Measurements from ENCODE around the gene RPGR.

RPGR gene

DNA sequence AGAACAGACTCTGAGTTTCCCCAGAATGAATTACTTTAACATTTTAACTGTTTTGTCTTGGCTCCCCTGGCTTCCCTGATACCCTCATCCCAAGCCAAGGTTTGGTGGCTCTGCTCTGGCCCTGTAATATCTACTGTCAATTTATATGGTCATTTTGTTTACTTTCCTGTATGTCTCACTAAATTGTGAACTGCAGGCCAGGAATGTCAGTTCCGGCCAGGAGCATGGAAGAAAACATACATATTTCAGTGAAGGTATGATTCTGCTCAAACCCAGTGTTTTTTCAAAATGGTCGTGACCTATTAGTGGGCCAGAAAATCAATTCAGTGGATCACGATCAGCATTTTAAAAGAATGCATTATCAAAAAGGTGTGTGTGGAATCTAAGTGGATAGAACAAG, 1.2 kb downstream of the RPGR start:
- DNase-seq = no peak

DNA sequence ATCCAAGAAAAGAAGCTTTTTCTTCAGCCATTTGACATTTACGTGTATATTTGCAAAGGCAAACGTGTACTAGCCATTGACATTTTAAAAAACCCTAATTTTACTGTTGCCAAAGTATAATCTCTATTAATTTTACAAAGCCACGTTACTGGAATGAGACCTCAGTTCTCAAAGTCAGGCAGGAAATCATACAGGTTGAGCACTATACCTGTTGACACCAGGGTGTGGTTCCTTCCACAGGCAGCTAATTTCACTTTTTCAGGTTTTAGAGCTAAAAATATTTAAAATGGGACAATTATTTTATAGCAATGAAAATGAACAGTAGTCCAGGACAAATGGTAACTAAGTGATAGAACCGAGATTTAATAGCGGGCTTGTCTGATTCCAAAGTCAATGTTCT, 6.5 kb downstream of the RPGR start:
- no peak for DNase-seq

DNA sequence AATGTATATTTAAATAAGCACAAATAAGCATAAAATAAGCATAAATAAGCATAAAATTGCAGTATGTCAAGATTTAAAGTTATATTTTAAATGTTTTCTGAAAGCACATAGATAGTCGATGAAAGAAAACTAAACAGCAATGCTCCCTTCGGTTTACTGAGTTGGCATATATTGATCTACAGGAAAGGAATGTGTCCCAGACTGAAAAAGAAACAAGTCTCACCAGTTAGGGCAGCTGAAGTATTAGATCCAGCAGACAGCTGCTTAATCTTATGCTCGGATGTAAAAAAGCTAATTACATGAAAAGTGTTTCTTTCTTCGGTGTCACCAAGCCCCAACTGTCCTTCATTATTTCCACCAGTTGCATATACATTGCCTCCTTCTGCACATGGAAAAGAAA, 8.7 kb downstream of the RPGR start:
- no peak for DNase-seq

DNA sequence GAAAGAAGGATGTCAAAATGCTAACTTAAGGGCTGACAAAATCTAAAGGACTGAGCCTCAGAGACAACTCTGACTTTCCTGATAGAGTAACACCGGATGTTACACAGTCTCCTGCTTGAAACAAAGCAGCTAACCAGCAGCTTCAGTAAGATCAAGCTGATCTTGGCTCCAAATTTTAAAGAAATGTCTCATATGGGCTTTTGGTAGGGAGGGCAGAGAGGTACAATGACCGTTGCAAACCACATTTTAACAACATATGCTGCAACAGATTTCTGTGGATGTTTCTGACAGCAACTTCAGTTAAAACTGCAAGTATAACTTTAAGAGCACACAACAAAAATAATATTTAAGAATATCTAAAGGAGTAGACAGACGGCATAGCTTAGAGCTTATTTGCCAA, 9.1 kb downstream of the RPGR start:
- DNase-seq = no peak

DNA sequence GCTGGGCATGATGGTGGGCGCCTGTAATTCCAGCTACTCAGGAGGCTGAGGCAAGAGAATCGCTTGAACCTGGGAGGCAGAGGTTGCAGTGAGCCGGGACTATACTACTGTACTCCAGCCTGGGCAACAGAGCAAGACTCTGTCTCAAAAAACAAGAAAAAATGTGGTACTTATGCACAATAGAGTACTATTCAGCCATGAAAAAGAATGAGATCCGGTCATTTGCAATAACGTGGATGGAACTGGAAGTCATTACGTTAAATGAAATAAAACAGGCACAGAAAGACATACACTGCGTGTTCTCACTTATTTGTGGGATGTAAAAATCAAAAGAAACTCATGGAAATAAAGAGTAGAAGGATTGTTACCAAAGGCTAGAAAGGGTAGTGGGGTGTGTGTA, 12.1 kb downstream of the RPGR start:
- DNase-seq = no peak

DNA sequence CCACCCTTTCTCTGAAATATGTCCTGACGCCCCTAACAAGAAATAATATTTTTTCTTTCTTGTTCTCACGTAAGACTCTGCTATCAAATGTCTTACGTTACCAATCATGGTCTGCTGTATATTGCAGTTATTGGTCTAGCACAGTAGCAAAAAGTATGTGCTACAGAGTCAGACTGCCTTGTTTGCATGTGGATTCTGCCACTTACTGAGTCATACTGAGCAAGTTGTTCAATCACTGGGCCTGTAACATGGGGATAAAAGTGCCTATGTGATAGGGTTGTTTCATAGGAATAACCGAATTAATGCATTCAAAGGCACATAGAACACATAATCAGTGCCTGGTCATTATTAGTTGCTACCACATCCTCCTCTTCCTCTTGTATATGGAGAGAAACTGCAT, 14.1 kb downstream of the RPGR start:
- no peak for DNase-seq

DNA sequence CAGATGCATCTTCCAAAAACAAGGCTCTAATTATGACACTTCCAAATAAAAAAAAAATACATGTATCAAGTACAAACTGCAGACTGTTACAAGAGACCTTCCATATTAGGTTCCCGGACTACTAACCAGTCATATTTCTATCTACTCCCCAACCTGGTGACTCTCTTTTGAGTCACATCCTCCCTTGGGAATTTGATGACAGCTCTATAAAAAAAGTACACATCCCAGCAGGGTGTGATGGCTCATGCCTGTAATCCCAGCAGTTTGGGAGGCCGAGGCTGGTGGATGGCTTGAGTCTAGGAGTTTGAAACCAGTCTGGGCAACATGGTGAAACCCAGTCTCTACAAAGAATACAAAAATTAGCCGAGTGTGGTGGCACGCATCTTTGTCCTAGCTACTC, 14.9 kb downstream of the RPGR start:
- no peak for DNase-seq

DNA sequence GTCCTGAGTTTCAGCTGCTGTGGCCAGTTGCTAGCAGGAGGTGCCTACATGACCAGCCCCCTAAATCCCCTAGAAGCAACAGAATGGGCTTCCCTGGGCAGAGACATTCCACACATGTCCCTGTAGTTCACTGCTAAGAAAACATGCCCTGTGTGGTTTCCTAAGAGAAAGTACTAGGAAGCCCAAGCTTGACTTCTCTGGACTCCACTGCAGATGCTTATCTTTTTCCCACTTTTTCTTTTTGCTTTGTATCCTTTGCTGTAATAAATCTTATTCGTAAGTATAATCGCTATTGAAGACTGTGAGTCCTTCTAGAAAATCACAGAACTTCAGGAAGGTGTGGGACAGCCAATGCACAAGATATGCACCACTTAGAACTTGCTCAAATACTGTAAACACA, 15.6 kb downstream of the RPGR start:
- DNase-seq = no peak

DNA sequence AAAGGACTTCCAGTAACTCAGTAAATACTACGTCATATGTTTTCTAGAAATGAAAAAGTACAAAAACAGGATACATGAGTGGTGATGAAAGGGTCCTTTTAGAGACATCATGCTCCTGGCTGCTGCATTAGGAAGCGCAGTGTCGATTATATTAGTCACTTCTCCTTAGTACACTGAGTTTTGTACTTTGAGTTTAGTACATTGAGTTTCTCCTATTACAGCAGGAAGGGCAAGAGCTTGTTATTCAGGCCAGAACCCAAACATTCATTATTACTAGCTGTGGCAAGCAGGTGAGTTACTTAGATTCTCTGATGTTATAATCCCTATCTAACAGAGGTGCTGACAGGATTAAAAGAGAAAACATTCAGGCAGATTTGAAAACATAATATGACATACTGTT, 21.3 kb downstream of the RPGR start:
- DNase-seq = no peak

DNA sequence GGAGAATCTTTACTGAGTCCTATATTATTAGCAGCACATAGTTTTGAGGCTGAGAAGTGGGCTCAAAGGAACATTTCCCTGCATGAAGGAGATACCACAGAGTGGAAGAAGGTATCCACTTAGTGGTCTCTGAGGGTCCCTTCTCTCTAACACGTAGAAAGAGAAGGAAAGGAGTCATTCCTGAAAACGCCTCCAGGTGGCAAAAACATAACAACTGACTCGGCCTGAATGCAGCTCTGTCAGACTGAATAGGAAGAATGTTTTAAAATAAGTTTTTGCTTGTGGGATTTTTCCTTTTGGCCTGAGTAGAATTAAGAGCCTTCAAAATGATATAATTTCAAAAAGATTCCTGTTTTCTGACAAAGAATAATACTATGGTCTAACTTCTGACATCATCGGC, 23.3 kb downstream of the RPGR start:
- no peak for DNase-seq

DNA sequence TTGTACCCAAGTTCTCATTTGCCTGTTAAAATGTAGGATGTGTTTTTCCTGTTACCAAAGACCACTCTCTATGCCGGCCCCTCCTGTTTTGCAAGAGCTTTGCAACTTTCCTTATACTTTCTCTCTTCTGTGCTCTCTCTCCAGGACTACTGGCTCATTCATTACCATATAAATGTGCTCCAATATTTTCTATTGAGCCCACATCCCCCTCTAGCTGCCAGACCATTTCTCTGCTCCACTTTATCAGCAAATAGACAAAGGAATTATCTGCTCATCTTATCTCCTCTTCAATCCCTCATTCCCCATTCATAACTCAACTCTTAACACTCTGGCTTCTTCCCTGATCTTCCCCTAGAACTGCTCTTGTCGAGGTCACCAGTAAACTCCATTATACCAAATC, 33.6 kb downstream of the RPGR start:
- no peak for DNase-seq

DNA sequence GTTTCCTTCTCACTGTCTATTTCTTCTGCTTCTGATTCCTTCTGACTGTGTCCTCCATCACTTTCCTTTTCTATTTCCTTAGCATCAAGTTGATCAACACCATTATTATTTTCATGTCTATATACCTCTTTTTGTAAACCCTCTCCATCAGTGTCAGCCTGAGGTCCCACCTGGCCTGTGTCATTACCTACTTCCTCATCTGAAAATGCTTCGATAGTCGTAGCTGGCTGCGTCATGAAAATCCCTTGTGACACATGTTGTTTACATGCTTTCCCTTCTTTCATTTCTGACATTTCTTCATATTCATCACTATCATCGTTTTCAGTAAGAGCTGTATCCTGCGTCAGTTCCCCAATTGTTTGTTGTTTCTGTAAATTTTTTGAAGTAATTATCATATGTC, 39.6 kb downstream of the RPGR start:
- no peak for DNase-seq

DNA sequence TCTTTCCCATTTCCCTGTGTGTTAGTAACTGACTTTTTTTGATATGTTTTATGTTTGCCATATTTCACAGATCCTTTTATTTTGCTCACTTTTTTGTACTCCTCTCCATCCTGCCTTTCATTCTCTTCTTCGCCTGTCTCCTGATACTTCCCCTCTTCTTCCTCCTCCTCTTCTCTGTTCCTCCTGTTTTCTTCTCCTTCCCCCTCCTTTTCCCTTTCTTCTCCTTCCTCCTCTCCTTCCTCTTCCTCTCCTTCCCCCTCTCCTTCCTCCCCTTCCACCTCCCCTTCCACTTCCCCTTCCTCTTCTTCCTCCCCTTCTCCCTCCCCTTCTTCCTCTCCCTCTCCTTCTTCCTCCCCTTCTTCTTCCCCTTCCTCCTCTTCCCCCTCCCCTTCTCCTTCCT, 41.7 kb downstream of the RPGR start:
- DNase-seq = no peak

DNA sequence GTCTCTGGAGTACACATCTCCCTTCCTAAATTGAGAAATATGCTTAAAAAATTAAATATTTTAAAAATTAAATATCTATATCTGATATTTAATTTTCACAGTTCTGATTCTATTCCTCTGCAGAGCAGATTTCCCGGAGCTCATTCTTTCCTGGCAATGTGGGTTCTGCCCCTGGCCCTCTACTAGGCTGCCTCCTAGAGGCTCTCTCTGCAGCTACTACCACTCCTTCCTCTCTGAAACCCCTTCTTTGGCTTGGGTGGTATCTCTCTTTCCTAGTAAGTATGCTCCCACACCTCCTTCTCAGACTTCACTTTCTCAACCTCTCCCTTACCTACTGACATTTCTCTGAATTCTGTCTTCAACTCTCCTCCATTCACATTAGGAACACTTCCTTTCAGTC, 45.3 kb downstream of the RPGR start:
- no peak for DNase-seq

DNA sequence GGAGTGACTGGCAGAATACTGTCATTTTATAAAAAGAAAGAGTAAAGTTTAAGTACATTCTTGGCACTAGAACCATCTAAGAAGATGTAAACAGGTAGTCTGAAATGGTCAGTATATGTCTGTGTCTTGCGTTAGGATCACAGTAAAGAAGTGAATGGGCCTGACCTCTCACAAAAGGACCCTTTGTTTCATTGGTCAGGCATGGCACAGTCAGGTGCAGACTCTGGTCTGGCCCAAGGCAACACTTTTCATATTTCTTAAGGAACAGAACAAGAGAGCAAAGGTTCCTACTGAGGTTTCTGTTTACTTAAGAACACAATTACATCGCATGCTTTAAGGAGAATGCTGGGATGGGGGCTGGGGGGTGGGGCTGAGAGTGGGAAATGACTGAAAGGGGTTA, 48.1 kb downstream of the RPGR start:
- DNase-seq = no peak

DNA sequence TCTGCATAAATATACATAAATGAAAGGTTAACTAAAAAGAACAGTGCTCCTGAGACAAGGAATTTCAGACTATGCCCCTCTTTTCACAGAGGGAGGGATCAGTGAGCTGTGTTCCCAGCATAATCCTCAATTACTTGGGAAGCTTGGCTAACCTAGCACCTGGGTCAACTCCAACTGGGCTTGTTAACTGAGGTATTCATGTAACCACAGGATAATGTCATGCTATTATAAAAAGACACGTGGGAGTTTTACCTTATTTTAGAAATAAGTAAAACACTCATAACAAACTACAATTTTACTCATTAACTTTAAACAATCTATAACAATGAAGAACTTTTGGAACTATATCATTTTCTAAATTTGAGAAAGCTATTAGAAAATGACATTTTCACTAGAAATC, 48.6 kb downstream of the RPGR start:
- no peak for DNase-seq

DNA sequence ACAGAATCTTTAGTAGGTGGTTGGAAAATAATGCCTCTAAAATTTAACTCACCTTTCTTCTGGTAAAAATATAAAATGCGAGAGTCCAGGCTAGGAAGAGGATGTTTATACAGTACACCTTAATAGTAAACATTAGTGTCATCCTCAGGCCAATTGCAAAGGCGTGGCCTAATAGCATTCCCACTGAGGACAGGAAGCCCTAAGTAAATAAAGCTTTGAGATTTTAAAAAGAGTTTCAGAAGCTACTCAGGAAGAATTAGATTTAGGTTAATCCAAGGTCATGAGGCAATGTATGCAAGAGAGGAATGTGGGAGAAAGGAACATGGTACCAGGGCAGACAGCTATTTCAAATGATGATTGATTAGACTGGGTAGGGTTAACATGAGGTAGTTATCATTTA, 49.5 kb downstream of the RPGR start:
- no peak for DNase-seq

DNA sequence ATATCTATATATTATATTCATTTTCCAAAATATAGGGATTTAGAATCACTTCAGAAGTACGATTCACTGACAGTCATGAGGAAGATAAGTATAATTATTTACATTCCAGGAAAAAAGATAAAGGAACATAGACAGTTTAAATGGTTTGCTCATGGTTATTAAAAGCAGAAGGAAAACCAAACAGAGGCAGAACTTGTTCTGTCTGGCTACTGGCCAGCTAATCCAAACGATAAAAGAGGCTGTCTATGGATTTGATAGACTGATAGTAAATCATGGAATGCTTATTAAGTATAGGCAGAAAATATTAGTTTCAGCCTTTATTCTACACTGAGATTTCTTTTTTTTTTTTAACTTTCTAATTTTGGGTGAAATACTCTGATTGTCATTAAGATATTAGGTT, 50.2 kb downstream of the RPGR start:
- DNase-seq = no peak

DNA sequence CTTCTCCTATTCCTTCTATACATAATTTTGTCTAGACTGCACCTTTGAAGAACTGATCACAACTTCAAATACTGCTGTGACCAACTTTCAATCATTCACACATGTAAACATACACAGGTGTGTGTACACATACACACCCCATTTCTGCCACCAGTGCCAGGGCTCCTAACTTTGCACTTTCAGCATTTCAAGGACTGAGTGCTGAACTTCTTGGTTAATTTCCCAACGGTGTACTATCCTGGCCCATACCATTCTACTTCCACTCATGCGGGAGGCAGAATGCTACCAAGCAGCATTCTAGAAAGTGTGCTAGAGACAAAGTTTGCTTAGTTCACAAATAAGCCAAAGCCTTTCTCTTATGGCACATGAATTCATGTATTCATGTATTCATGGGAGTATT, 51.2 kb downstream of the RPGR start:
- no peak for DNase-seq

DNA sequence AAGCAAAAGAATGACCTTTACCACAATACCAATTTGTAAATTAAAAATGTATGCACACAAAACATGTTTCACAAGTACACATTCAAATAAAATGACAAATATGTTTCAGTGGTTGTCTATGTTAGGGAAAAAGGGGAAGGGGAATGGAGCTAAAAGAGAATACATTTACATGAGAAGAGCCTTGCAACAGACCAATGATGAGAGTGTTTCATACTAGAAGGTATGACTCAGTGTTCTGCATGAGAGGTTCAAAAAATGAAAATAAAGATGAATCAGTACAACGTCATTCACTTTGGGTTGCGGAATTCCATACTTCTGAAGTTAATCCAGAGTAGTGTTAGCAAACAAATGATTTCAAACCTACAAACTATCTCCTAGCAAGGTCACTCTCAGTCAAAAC, 51.7 kb downstream of the RPGR start:
- no peak for DNase-seq

DNA sequence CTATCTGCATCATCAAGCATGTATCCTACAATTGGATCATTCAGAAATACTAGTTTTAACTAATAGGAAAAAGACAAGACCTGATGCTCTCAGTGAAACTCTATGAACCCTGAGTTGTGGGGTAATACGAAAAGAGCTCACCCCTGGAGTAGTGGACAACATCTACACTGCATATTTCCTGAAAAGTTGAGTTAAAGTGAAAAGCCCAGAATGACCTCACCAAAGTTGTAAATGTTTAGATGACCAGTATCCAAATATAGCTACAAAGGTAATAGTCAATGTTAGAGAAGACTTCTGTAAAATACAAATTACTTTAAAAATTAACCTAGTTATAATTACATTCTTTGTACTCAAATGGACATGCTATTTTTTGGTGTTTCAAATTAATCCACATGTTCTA, 53.9 kb downstream of the RPGR start:
- no peak for DNase-seq

DNA sequence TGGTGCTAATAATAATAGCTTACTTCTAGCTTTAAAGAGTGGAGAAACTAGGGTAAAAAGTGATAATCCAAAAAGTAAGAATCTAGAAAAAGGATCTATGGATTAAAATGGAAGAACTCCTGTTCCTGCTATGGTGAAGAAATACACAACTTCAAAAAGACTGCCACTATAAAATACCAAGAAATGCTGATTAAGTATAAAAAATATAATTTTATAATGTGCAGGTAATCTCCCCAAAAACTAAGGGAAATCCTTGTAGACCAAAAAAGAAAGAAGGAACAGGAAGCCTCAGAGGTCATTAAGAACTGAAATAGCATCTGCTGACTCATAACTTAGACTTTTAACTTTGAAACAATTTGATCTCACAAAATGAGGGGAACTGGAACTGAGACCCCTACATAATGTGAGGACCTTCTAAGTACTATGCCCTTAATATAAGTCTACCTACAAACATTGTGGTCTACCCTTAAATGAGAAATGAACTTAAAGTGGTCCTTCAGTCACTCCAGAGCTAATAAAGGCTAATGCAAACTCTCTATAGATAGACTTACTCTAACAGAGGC, 56.1 kb downstream of the RPGR start:
- DNase-seq = no peak

DNA sequence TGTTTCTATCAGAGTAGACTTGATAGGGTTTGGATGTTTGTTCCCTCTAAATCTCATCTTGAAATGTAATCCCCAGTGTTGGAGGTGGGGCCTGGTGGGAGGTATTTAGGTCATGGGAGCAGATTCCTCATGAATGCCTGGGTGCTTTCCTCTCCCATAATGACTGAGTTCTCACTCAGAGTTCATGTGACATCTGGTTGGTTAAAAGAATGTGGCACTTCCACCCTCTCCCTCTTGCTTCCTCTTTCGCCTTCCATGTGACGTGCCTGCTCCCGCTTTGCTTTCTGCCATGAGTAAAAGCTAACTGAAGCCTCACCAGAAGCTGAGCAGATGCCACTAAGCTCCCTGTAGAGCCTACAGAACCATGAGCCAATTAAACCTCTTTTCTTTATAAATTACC, 59.3 kb downstream of the RPGR start:
- no peak for DNase-seq

DNA sequence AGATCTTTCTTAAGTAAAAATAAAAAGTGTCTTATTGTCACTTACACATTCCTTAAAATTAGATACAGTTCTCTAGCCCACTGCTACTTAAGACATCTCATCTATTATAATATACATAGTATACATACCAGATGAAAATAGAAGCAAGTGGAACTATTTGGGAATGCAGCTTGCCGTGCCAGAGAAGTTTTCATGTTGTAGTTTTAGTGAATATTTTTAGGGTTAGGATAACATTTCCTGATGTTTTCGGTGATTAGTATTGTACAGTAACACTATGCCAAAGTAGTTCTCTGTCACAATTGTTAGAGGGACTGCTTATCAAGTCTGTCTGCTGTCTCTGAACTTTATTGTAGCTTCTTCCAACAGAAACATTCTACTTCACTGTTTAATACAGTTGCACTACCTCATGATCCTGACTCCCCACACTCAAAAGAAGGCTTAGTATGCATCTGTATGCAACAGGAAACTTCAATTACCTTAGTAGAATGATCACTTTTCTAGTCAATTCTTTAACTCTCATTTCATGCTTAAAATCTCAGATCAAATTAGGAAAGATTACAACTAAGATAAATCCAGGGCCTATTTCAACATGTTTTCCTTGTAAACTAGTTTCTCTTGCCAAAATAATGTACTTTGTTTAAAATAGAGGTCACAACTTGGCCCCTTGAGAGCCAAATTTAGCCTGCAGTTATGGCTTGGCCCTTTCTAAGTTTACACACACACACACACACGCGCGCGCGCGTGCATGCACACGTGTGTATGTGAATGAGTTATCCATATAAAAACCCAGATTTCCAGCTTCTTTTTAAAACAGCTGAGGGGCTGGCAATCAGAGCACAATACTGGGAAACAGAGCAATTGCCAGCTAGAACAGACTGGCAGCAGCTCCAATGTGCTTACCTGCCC, 64.3 kb downstream of the RPGR start:
- DNase-seq = no peak

DNA sequence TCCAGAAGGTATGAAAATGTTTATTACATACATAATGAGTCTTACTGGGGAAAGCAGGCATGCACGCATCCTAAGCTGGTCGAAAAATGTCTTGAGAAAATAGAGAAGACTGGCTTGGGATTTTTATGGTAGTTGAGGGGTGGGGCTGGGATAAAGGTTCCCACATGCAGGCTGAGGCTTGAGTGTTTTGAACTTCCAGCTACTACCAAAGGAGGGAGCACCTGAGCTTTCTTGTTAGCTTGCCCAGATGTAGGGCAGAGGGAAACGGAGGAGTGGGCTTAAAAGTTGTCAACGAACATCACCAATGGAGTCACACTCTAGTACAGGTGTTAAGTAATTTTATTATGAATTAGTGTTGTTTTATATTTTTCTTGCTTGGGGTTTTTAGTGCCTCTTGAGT, 67.1 kb downstream of the RPGR start:
- DNase-seq = no peak
